HEK293 (cell line): ENCODE measurements around the gene PODXL2.

ENCODE experiments used
- CTCF ChIA-PET: fragments of 350-600 bp; formaldehyde crosslinking; extraction: SDS; loops from one replicate; lab custom pipeline; 2021; ENCODE audit warnings: antibody characterized with exemption; lab: Yijun Ruan, JAX
- POLR2A ChIA-PET: fragments of 300-600 bp; formaldehyde crosslinking; extraction: SDS; loops from one replicate; lab custom pipeline; 2020; ENCODE audit warnings: antibody characterized with exemption, inconsistent platforms; lab: Yijun Ruan, JAX
- H3K27ac ChIP-seq: fragments of 200-500 bp; sonication (Bioruptor generic); 2 replicates; pipeline ENCODE4 v1.5.1; 2014; ENCODE audit warnings: low read depth, low read length, control low read depth, inconsistent platforms; ENCODE audit errors: extremely low read depth
- H3K36me3 ChIP-seq, 2 experiments: fragments of 200-500 bp in 1 of 2; sonication (Bioruptor generic) in 1 of 2; 1 replicate in 1 of 2; 2 replicates in 1 of 2; pipeline ENCODE4 v1.5.1; 2014 to 2017; ENCODE audit warnings: inconsistent platforms in 2 of 2, low read length in 2 of 2; ENCODE audit not compliant: control insufficient read depth in 2 of 2, insufficient read depth in 1 of 2
- H3K4me1 ChIP-seq: fragments of 200-500 bp; sonication (Bioruptor generic); 2 replicates; pipeline ENCODE4 v1.5.1; 2014; ENCODE audit warnings: mild to moderate bottlenecking, low read length, inconsistent platforms; ENCODE audit not compliant: control insufficient read depth, insufficient read depth
- H3K4me3 ChIP-seq: 2 replicates; pipeline ENCODE4 v1.5.1; 2011; ENCODE audit warnings: low read depth, mild to moderate bottlenecking, control low read depth, low read length, moderate library complexity
- H3K9me3 ChIP-seq: fragments of 200-500 bp; sonication (Bioruptor generic); 2 replicates; pipeline ENCODE4 v1.5.1; 2014; ENCODE audit warnings: low read depth, low read length, inconsistent platforms; ENCODE audit not compliant: control insufficient read depth, insufficient read depth
- GFI1B ChIP-seq: fragments of 450-650 bp; formaldehyde crosslinking; IDR thresholded peaks from 2 replicates; pipeline ENCODE4 v1.5.1; 2016; ENCODE audit warnings: missing biosample characterization, missing genetic modification characterization
- HOXA7 ChIP-seq: sonication (generic); formaldehyde crosslinking; IDR thresholded peaks from 2 replicates; pipeline ENCODE4 v1.8.1; 2022; ENCODE audit warnings: missing genetic modification reagents, borderline replicate concordance
- SETDB1 ChIP-seq: IDR thresholded peaks from one replicate; pipeline ENCODE4 v1.6.1; 2017; ENCODE audit warnings: mild to moderate bottlenecking, low read length, moderate library complexity, mixed read lengths; ENCODE audit not compliant: insufficient read length
- YY1 ChIP-seq: fragments of 450-650 bp; formaldehyde crosslinking; IDR thresholded peaks from 2 replicates; pipeline ENCODE4 v1.5.1; 2018; ENCODE audit warnings: missing biosample characterization, missing genetic modification characterization
- YY2 ChIP-seq: fragments of 450-650 bp; formaldehyde crosslinking; IDR thresholded peaks from 2 replicates; pipeline ENCODE4 v1.5.1; 2016; ENCODE audit warnings: missing biosample characterization, missing genetic modification characterization
- ZBTB17 ChIP-seq: fragments of 450-650 bp; formaldehyde crosslinking; IDR thresholded peaks from 2 replicates; pipeline ENCODE4 v1.5.1; 2016; ENCODE audit warnings: missing biosample characterization, missing genetic modification characterization
- ZNF335 ChIP-seq: fragments of 450-650 bp; formaldehyde crosslinking; conservative IDR thresholded peaks from 2 replicates; pipeline ENCODE4 v1.5.1; 2016; ENCODE audit warnings: missing biosample characterization, missing genetic modification characterization
- ZNF341 ChIP-seq: fragments of 450-650 bp; formaldehyde crosslinking; IDR thresholded peaks from 2 replicates; pipeline ENCODE4; 2016; ENCODE audit warnings: low read depth, missing biosample characterization, missing genetic modification characterization
- ZNF416 ChIP-seq: fragments of 450-650 bp; formaldehyde crosslinking; IDR thresholded peaks from 2 replicates; pipeline ENCODE4 v1.5.1; 2016; ENCODE audit warnings: missing biosample characterization, missing genetic modification characterization
- ZNF473 ChIP-seq: fragments of 450-650 bp; formaldehyde crosslinking; IDR thresholded peaks from 2 replicates; pipeline ENCODE4 v1.5.1; 2017; ENCODE audit warnings: missing biosample characterization, missing genetic modification characterization
- TF ChIP-seq, protein P1 (sequence below): fragments of 450-650 bp; formaldehyde crosslinking; IDR thresholded peaks from 2 replicates; pipeline ENCODE4 v1.5.1; 2016; ENCODE audit warnings: missing biosample characterization, missing genetic modification characterization
- TF ChIP-seq, protein P2 (sequence below): fragments of 450-650 bp; formaldehyde crosslinking; IDR thresholded peaks from 2 replicates; pipeline ENCODE4 v1.5.1; 2016; ENCODE audit warnings: missing biosample characterization, missing genetic modification characterization
- TF ChIP-seq, protein P3 (sequence below): fragments of 450-650 bp; formaldehyde crosslinking; IDR thresholded peaks from 2 replicates; pipeline ENCODE4 v1.5.1; 2016; ENCODE audit warnings: missing biosample characterization, missing genetic modification characterization
- TF ChIP-seq, protein P4 (sequence below): fragments of 450-650 bp; formaldehyde crosslinking; IDR thresholded peaks from 2 replicates; pipeline ENCODE4 v1.5.1; 2017; ENCODE audit warnings: missing biosample characterization, missing genetic modification characterization

Gene PODXL2

DNA sequence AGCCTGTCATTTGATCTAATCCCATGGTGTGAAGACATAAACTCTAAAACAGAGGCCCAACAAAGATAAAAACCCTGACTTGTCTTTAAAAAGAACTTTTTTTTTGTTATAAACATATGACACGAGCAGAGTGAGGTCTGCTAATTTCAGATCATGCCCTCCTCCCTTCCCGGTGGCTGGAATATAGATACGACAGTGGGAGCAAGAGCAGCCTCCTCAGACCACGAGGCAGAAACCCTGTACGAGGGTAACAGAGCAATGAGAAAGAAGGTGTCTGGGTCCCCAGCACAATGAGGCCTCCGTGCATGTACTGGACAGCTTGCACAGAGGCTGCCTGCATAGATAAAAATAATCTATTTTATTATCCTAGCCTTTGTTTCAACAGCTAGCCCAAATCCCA lies 44.3 kb upstream of the PODXL2 start:
- H3K4me1 ChIP-seq: no peaks in the 10 kb centered on the region
- no peak for TF ChIP-seq YY1 (tag by site-specific recombination)
- peak; percentile 56 for TF ChIP-seq SETDB1
- ChIA-PET CTCF (interaction anchor here (1.2 kb wide), 1 partner anchor 12 kb away, joined by 3 read pairs; no protein-coding TSS in a partner anchor), POLR2A (no interaction called here)
- H3K36me3 ChIP-seq: peaks cover 0 to 30% of the 10 kb centered on the region in 2 experiments; a peak in 1 of 3 replicates
- H3K4me3 ChIP-seq: no peak overlapping the region
- no peaks in the 10 kb centered on the region for H3K9me3 ChIP-seq
- H3K27ac ChIP-seq: no peak overlapping the region

DNA sequence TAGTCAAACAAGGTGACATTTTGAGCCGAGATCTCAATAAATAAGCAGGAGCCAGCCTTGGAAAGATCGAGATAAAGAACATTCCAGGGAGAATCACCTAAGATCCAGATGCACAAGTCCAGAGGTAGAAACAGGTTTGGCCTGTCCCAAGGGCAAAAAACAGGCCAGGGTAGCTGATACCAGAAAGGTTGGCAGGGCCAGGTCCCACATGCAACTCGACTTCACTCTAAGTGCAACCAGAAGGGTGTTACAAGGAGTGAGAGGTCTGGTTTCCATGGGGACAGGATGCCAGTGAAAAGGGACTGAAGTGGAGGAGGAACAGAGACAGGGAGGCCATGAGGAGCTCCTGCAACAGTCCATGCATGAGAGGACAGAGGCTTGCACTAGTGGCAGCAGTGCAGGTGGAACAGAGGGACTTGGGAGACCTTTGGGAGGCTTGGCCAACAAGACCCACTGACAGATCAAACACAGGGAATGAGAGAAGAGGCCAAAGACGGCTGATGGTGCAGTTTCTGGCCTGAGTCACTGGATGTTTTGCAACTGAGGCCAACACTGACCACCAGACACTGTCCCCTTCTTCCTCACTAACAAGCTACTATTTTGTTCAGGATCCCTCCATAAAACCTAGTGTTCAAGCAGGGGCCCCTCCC lies 43.7 kb upstream of the PODXL2 start:
- no peaks in the 10 kb centered on the region for H3K9me3 ChIP-seq
- H3K4me1 ChIP-seq: no peaks in the 10 kb centered on the region
- H3K4me3 ChIP-seq: no peak overlapping the region
- POLR2A ChIA-PET: no interaction called here
- TF ChIP-seq, protein P1, sequence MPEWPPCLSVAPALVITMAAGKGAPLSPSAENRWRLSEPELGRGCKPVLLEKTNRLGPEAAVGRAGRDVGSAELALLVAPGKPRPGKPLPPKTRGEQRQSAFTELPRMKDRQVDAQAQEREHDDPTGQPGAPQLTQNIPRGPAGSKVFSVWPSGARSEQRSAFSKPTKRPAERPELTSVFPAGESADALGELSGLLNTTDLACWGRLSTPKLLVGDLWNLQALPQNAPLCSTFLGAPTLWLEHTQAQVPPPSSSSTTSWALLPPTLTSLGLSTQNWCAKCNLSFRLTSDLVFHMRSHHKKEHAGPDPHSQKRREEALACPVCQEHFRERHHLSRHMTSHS (tag by site-specific recombination): no peak
- peak; percentile 46 for TF ChIP-seq ZBTB17 (tag by site-specific recombination)
- no peak for TF ChIP-seq ZNF341 (tag by site-specific recombination)
- TF ChIP-seq YY2 (tag by site-specific recombination): no peak
- no peak for TF ChIP-seq HOXA7 (CRISPR knock-in tag)
- TF ChIP-seq, protein P2, sequence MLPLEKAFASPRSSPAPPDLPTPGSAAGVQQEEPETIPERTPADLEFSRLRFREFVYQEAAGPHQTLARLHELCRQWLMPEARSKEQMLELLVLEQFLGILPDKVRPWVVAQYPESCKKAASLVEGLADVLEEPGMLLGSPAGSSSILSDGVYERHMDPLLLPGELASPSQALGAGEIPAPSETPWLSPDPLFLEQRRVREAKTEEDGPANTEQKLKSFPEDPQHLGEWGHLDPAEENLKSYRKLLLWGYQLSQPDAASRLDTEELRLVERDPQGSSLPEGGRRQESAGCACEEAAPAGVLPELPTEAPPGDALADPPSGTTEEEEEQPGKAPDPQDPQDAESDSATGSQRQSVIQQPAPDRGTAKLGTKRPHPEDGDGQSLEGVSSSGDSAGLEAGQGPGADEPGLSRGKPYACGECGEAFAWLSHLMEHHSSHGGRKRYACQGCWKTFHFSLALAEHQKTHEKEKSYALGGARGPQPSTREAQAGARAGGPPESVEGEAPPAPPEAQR (tag by site-specific recombination): no peak
- TF ChIP-seq GFI1B (tag by site-specific recombination): no peak
- no peak overlapping the region for H3K27ac ChIP-seq
- H3K36me3 ChIP-seq: peaks cover 0 to 24% of the 10 kb centered on the region in 2 experiments; a peak in 1 of 3 replicates
- CTCF ChIA-PET: interaction anchor here (1.2 to 2.7 kb wide), 2 partner anchors 10 to 13 kb away, joined by 3 to 12 read pairs; no protein-coding TSS in a partner anchor

DNA sequence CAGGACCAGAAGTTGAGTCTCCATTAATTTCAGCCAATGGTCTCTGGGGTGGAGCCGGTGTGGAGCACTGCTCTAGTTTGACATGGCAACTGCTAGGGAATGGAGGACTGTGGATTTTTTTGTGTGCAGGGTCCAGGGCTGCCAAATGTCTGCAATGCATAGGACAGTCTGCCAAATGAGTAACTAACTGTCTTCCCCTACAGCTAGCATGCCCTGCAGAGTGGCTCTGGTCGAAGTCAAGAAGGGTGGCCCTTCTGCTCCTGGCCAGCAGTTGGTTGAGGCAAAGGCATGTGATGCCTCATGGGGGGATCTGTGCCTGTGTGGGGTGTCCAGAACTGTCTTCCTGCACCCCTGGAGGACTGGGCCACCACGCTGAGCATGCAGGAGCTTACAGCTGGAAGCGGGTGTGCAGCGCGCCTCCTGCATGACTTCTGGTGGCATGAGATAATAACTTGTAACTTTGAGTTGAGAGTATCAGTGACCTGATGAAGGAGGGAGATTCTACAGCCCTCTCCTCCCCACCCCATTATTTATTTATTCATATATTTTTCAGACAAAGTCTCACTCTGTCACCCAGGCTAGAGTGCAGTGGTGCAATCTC lies 43.1 kb upstream of the PODXL2 start:
- ChIA-PET POLR2A (no interaction called here), CTCF (interaction anchor here (1.2 to 2.7 kb wide), 2 partner anchors 11 to 13 kb away, joined by 3 to 12 read pairs; no protein-coding TSS in a partner anchor)
- Histone ChIP-seq H3K9me3 (no peaks in the 10 kb centered on the region), H3K4me1 (no peaks in the 10 kb centered on the region), H3K27ac (no peak overlapping the region), H3K4me3 (no peak overlapping the region), H3K36me3 (peaks cover 0 to 18% of the 10 kb centered on the region in 2 experiments; a peak in 1 of 3 replicates)
- TF ChIP-seq ZNF335 (tag by site-specific recombination): no peak
- TF ChIP-seq, protein P3, sequence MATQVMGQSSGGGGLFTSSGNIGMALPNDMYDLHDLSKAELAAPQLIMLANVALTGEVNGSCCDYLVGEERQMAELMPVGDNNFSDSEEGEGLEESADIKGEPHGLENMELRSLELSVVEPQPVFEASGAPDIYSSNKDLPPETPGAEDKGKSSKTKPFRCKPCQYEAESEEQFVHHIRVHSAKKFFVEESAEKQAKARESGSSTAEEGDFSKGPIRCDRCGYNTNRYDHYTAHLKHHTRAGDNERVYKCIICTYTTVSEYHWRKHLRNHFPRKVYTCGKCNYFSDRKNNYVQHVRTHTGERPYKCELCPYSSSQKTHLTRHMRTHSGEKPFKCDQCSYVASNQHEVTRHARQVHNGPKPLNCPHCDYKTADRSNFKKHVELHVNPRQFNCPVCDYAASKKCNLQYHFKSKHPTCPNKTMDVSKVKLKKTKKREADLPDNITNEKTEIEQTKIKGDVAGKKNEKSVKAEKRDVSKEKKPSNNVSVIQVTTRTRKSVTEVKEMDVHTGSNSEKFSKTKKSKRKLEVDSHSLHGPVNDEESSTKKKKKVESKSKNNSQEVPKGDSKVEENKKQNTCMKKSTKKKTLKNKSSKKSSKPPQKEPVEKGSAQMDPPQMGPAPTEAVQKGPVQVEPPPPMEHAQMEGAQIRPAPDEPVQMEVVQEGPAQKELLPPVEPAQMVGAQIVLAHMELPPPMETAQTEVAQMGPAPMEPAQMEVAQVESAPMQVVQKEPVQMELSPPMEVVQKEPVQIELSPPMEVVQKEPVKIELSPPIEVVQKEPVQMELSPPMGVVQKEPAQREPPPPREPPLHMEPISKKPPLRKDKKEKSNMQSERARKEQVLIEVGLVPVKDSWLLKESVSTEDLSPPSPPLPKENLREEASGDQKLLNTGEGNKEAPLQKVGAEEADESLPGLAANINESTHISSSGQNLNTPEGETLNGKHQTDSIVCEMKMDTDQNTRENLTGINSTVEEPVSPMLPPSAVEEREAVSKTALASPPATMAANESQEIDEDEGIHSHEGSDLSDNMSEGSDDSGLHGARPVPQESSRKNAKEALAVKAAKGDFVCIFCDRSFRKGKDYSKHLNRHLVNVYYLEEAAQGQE (tag by site-specific recombination): no peak
- TF ChIP-seq, protein P4, sequence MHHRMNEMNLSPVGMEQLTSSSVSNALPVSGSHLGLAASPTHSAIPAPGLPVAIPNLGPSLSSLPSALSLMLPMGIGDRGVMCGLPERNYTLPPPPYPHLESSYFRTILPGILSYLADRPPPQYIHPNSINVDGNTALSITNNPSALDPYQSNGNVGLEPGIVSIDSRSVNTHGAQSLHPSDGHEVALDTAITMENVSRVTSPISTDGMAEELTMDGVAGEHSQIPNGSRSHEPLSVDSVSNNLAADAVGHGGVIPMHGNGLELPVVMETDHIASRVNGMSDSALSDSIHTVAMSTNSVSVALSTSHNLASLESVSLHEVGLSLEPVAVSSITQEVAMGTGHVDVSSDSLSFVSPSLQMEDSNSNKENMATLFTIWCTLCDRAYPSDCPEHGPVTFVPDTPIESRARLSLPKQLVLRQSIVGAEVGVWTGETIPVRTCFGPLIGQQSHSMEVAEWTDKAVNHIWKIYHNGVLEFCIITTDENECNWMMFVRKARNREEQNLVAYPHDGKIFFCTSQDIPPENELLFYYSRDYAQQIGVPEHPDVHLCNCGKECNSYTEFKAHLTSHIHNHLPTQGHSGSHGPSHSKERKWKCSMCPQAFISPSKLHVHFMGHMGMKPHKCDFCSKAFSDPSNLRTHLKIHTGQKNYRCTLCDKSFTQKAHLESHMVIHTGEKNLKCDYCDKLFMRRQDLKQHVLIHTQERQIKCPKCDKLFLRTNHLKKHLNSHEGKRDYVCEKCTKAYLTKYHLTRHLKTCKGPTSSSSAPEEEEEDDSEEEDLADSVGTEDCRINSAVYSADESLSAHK (tag by site-specific recombination): no peak
- no peak for TF ChIP-seq ZNF416
- no peak for TF ChIP-seq ZNF473 (tag by site-specific recombination)
